Measurements from ENCODE around the gene RAB39A.

Gene RAB39A

DNA sequence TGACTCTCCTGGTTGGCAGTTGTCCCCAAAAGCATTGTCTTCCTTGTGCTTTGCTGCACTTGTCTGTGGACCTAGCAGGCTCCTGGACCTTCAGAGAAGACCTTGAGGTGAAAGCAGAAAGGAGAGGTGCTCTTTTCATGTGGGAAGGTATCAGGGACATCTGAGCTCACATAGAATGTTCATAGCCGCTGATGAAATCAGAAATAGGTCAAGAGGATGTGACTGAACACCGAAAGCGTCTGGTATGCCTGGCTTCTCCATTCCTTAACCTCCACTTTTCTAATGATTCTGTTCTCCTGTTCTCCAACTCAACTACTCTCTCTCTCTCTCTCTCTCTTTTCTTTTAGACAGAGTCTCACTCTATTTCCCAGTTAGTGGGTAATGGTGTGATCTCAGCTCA, 74.2 kb downstream of the RAB39A start:
- H3K9ac ChIP-seq: no peak overlapping the region
- no peak overlapping the region for H3K27ac ChIP-seq
- H3K27me3 ChIP-seq (ENCODE audit: insufficient read depth, low read depth): no peaks in the 10 kb centered on the region
- H3K4me2 ChIP-seq: no peak overlapping the region
- H2AFZ ChIP-seq (ENCODE audit: low read depth): no peak overlapping the region
- H3K79me2 ChIP-seq (ENCODE audit: insufficient read depth, low read depth): no peaks in the 10 kb centered on the region
- H3K4me3 ChIP-seq (IDR thresholded peaks at IDR 0.05; ENCODE audit: insufficient read depth, low read depth, low read length): no peak overlapping the region
- TF ChIP-seq, protein P1, sequence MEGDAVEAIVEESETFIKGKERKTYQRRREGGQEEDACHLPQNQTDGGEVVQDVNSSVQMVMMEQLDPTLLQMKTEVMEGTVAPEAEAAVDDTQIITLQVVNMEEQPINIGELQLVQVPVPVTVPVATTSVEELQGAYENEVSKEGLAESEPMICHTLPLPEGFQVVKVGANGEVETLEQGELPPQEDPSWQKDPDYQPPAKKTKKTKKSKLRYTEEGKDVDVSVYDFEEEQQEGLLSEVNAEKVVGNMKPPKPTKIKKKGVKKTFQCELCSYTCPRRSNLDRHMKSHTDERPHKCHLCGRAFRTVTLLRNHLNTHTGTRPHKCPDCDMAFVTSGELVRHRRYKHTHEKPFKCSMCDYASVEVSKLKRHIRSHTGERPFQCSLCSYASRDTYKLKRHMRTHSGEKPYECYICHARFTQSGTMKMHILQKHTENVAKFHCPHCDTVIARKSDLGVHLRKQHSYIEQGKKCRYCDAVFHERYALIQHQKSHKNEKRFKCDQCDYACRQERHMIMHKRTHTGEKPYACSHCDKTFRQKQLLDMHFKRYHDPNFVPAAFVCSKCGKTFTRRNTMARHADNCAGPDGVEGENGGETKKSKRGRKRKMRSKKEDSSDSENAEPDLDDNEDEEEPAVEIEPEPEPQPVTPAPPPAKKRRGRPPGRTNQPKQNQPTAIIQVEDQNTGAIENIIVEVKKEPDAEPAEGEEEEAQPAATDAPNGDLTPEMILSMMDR (conservative IDR thresholded peaks at IDR 0.05; ENCODE audit: low read depth, low read length): no peak
- no peaks in the 10 kb centered on the region for H3K36me3 ChIP-seq (ENCODE audit: insufficient read depth)
- no peaks in the 10 kb centered on the region for H3K4me1 ChIP-seq (ENCODE audit: low read depth, poor library complexity, severe bottlenecking)
- H4K20me1 ChIP-seq (ENCODE audit: insufficient read depth): no peaks in the 10 kb centered on the region

- Histone ChIP-seq H3K4me1 (ENCODE audit: low read depth, poor library complexity, severe bottlenecking) (no peaks in the 10 kb centered on the region), H3K4me2 (no peak overlapping the region), H3K79me2 (ENCODE audit: insufficient read depth, low read depth) (no peaks in the 10 kb centered on the region), H2AFZ (ENCODE audit: low read depth) (no peak overlapping the region), H3K9ac (no peak overlapping the region), H3K27ac (no peak overlapping the region), H3K4me3 (IDR thresholded peaks at IDR 0.05; ENCODE audit: insufficient read depth, low read depth, low read length) (no peak overlapping the region), H4K20me1 (ENCODE audit: insufficient read depth) (no peaks in the 10 kb centered on the region), H3K27me3 (ENCODE audit: insufficient read depth, low read depth) (no peaks in the 10 kb centered on the region), H3K36me3 (ENCODE audit: insufficient read depth) (no peaks in the 10 kb centered on the region)
- TF ChIP-seq, protein P1 (conservative IDR thresholded peaks at IDR 0.05; ENCODE audit: low read depth, low read length): no peak
These were observed 75.4 kb downstream of the RAB39A start for GRCh38 chr11:108003623-108004022.

DNA sequence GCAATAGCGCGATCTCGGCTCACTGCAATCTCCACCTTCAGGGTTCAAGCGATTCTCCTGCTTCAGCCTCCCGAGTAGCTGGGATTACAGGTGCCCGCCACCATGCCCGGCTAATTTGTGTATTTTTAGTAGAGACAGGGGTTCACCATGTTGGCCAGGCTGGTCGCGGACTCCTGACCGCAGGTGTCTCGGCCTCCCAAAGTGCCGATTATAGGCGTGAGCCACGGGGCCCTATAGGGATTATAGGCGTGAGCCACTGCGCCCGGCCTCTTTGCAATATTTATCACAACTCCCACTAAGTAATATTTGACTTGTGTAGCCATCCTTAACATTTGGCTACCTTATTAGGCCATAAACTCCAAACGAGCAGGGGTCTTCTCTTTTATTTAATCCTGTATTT, 79.6 kb downstream of the RAB39A start:
- no peak overlapping the region for H2AFZ ChIP-seq (ENCODE audit: low read depth)
- H3K4me2 ChIP-seq: no peak overlapping the region
- H4K20me1 ChIP-seq (ENCODE audit: insufficient read depth): no peaks in the 10 kb centered on the region
- no peak overlapping the region for H3K9ac ChIP-seq
- H3K4me3 ChIP-seq (IDR thresholded peaks at IDR 0.05; ENCODE audit: insufficient read depth, low read depth, low read length): no peak overlapping the region
- peaks cover 39% of the 10 kb centered on the region; the same call in 1 of the 2 replicates for H3K79me2 ChIP-seq (ENCODE audit: insufficient read depth, low read depth)
- no peak overlapping the region for H3K27ac ChIP-seq
- peaks cover 14% of the 10 kb centered on the region for H3K4me1 ChIP-seq (ENCODE audit: low read depth, poor library complexity, severe bottlenecking)
- no peaks in the 10 kb centered on the region for H3K27me3 ChIP-seq (ENCODE audit: insufficient read depth, low read depth)
- no peaks in the 10 kb centered on the region for H3K36me3 ChIP-seq (ENCODE audit: insufficient read depth)
- TF ChIP-seq, protein P1 (conservative IDR thresholded peaks at IDR 0.05; ENCODE audit: low read depth, low read length): no peak

- H3K9ac ChIP-seq: peak within 1 kb of the TSS; percentile 100
- TF ChIP-seq, protein P1 (conservative IDR thresholded peaks at IDR 0.05; ENCODE audit: low read depth, low read length): peak; percentile 61
- peak within 1 kb of the TSS; percentile 82 for H3K4me2 ChIP-seq
- H3K4me3 ChIP-seq (IDR thresholded peaks at IDR 0.05; ENCODE audit: insufficient read depth, low read depth, low read length): no peak within 1 kb of the TSS
- peak within 1 kb of the TSS; percentile 72 for H2AFZ ChIP-seq (ENCODE audit: low read depth)
- peaks cover 14% of the 10 kb centered on the region for H3K4me1 ChIP-seq (ENCODE audit: low read depth, poor library complexity, severe bottlenecking)
- H3K27me3 ChIP-seq (ENCODE audit: insufficient read depth, low read depth): no peaks in the 10 kb centered on the region
- H3K79me2 ChIP-seq (ENCODE audit: insufficient read depth, low read depth): peaks cover 50% of the 10 kb centered on the region; the same call in 1 of the 2 replicates
- H3K36me3 ChIP-seq (ENCODE audit: insufficient read depth): no peaks in the 10 kb centered on the region
- peak within 1 kb of the TSS; percentile 93 for H3K27ac ChIP-seq
- no peaks in the 10 kb centered on the region for H4K20me1 ChIP-seq (ENCODE audit: insufficient read depth)
These were observed 80.6 kb downstream of the RAB39A start, which contains the start of gene CUL5 for GRCh38 chr11:108008656-108009496. Gene CUL5 (plus strand): TSS chr11:108008898. CDS start chr11:108009349, 451 bp downstream.

Measured in KMS-11 (cell line).